SH-SY5Y (cell line): ENCODE results near the gene ANXA4.

ENCODE experiments used
- GATA2 ChIP-seq: IDR thresholded peaks from 2 replicates; pipeline ENCODE4 v1.6.1; 2011; ENCODE audit warnings: mild to moderate bottlenecking, low read depth, low read length
- GATA3 ChIP-seq: IDR thresholded peaks from 2 replicates; pipeline ENCODE4 v1.6.1; 2011; ENCODE audit warnings: low read depth, mild to moderate bottlenecking, low read length, moderate library complexity

GRCh38 chr2:69741575-69742321 lies at the start of gene ANXA4:
- TF ChIP-seq GATA2 (no peak), GATA3 (no peak)
